PC-9 (cell line): ENCODE data around the gene ELOA. TPM values are rescaled to one million over a fixed set of nuclear protein-coding genes. Genes with fewer than 3 reads are reported as not detected.
"Not testable (repeated sequence)": the region's sequence is repeated elsewhere in the genome, so short reads cannot be mapped to it uniquely, and the experiment has no call there.

Source experiments
- BruUV-seq: library from RNA; stranded (reverse); fragments of 400-500 nt; replicated peaks from 2 replicates; lab custom pipeline; 2021; lab: Mats Ljungman, UMichigan
- CTCF ChIA-PET: fragments of 300-600 bp; sonication (Branson Sonifier 250); formaldehyde crosslinking; loops from one replicate; lab custom pipeline; 2022; ENCODE audit warnings: antibody characterized with exemption; lab: Charles Lee
- POLR2A ChIA-PET: fragments of 300-600 bp; sonication (Branson Sonifier 250); formaldehyde crosslinking; loops from one replicate; lab custom pipeline; 2022; ENCODE audit warnings: antibody characterized with exemption; ENCODE audit not compliant: unreplicated experiment; lab: Charles Lee
- DNase-seq, 2 experiments: peaks; one replicate each; pipeline versions ENCODE4 v3.0.0 to v3.0.0-alpha.2; 2015 to 2022; ENCODE audit warnings: mixed read lengths in 1 of 2
- H2AFZ ChIP-seq: fragments of 200-600 bp; sonication (generic); 2 replicates; pipeline ENCODE4 v1.8.1; 2017; ENCODE audit warnings: antibody characterized with exemption
- H3F3A ChIP-seq: fragments of 200-600 bp; sonication (generic); 2 replicates; pipeline ENCODE4 v1.8.1; 2017; ENCODE audit warnings: antibody characterized with exemption, mild to moderate bottlenecking, low read depth; ENCODE audit not compliant: insufficient read depth
- H3K27ac ChIP-seq: fragments of 200-600 bp; sonication (generic); 2 replicates; pipeline ENCODE4 v1.6.1; 2016; ENCODE audit warnings: mixed run types
- H3K27me3 ChIP-seq: fragments of 200-600 bp; sonication (generic); 2 replicates; pipeline ENCODE4 v1.6.1; 2016; ENCODE audit warnings: low read depth, mixed run types; ENCODE audit not compliant: insufficient read depth
- H3K36me3 ChIP-seq: fragments of 200-600 bp; sonication (generic); 2 replicates; pipeline ENCODE4 v1.6.1; 2016; ENCODE audit warnings: low read depth, mixed run types
- H3K4me1 ChIP-seq: fragments of 200-600 bp; sonication (generic); replicated peaks from 2 replicates; pipeline ENCODE4 v1.6.1; 2016; ENCODE audit warnings: mixed run types; ENCODE audit not compliant: insufficient read depth
- H3K4me2 ChIP-seq: fragments of 200-600 bp; sonication (generic); 2 replicates; pipeline ENCODE4 v1.6.1; 2017; ENCODE audit warnings: mixed run types
- H3K4me3 ChIP-seq: fragments of 200-600 bp; sonication (generic); 2 replicates; pipeline ENCODE4 v1.6.1; 2016; ENCODE audit warnings: mixed run types
- H3K79me2 ChIP-seq: fragments of 200-600 bp; sonication (generic); 2 replicates; pipeline ENCODE4 v1.6.1; 2017; ENCODE audit warnings: low read depth, mixed run types
- H3K9me2 ChIP-seq: fragments of 200-600 bp; sonication (generic); 2 replicates; pipeline ENCODE4 v1.8.1; 2017; ENCODE audit warnings: mild to moderate bottlenecking; ENCODE audit not compliant: insufficient read depth
- H3K9me3 ChIP-seq: fragments of 200-600 bp; sonication (generic); 2 replicates; pipeline ENCODE4 v1.8.1; 2016; ENCODE audit warnings: low read depth; ENCODE audit not compliant: insufficient read depth
- H4K20me1 ChIP-seq: fragments of 200-600 bp; sonication (generic); 2 replicates; pipeline ENCODE4 v1.8.1; 2017; ENCODE audit not compliant: insufficient read depth
- CTCF ChIP-seq: fragments of 200-600 bp; sonication (generic); conservative IDR thresholded peaks from 2 replicates; pipeline ENCODE4 v1.6.1; 2017; ENCODE audit warnings: mixed run types, antibody characterized with exemption, mild to moderate bottlenecking, moderate library complexity
- EZH2 ChIP-seq: fragments of 200-600 bp; sonication (generic); IDR thresholded peaks from 2 replicates; pipeline ENCODE4 v1.8.0; 2017; ENCODE audit warnings: antibody characterized with exemption, low read depth
- intact Hi-C: fragments of 100-400 bp; cut with micrococcal nuclease; formaldehyde crosslinking; loops from one replicate; pipeline ENCODE4 v1.10.0; 2022; ENCODE audit not compliant: unreplicated experiment
- total RNA-seq: library from RNA; stranded (reverse); gene quantifications from 2 replicates; pipeline ENCODE4 v1.2.3, GENCODE V29; 2021

ELOA gene
- total RNA-seq, 1 experiment from 2014 or later = 26.2 TPM

GRCh38 chr1:23793861-23794731, 50.8 kb downstream of the ELOA start:
- no peak for DNase-seq
- no peak overlapping the region for H3K4me2 ChIP-seq
- BruUV-seq = no TSS peak
- no peak overlapping the region for H3K27ac ChIP-seq
- ChIA-PET CTCF (no interaction called here), POLR2A (interaction anchor here (0.6 kb wide), 1 partner anchor 16 kb away, joined by 4 read pairs; no protein-coding TSS in a partner anchor)
- no peaks in the 10 kb centered on the region for H3K27me3 ChIP-seq
- peaks cover 21% of the 10 kb centered on the region for H3K79me2 ChIP-seq
- no peak overlapping the region for H2AFZ ChIP-seq
- H3K9me2 ChIP-seq = no peaks in the 10 kb centered on the region
- peaks cover 21% of the 10 kb centered on the region for H3K4me1 ChIP-seq
- H3F3A ChIP-seq = peaks cover 22% of the 10 kb centered on the region
- H3K4me3 ChIP-seq = no peak overlapping the region
- H4K20me1 ChIP-seq = no peaks in the 10 kb centered on the region
- H3K9me3 ChIP-seq = no peaks in the 10 kb centered on the region
- H3K36me3 ChIP-seq = no peaks in the 10 kb centered on the region
- intact Hi-C loops = no loop called here
- TF ChIP-seq EZH2 (no peak), CTCF (no peak)

DNA sequence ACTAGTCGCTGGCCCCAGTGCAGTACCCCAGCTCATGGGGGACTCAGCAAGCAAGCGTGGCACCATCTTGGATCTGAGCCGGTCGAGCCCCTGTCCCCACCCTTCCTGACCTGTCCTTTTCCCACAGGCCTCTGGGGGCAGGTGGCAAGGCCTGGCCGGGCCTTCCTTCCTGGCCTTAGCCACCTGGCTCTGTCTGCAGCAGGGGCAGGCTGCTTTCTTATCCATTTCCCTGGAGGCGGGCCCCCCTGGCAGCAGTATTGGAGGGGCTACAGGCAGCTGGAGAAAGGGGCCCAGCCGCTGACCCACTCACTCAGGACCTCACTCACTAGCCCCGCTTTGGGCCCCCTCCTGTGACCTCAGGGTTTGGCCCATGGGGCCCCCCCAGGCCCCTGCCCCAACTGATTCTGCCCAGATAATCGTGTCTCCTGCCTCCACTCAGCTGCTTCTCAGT, 51.5 kb downstream of the ELOA start:
- H3K4me3 ChIP-seq = not testable (repeated sequence)

GRCh38 chr1:23795676-23796465, 52.6 kb downstream of the ELOA start:
- Histone ChIP-seq H3K4me2 (no peak overlapping the region), H3F3A (peaks cover 7% of the 10 kb centered on the region; the same call in 1 of the 2 replicates), H3K79me2 (peaks cover 21% of the 10 kb centered on the region), H3K9me3 (no peaks in the 10 kb centered on the region), H3K36me3 (no peaks in the 10 kb centered on the region), H3K4me1 (peaks cover 8% of the 10 kb centered on the region), H4K20me1 (no peaks in the 10 kb centered on the region), H3K4me3 (no peak overlapping the region), H3K27me3 (no peaks in the 10 kb centered on the region), H3K9me2 (no peaks in the 10 kb centered on the region), H2AFZ (no peak overlapping the region), H3K27ac (no peak overlapping the region)
- no peak for TF ChIP-seq CTCF
- no peak for TF ChIP-seq EZH2
- BruUV-seq = no TSS peak
- CTCF ChIA-PET = no interaction called here
- intact Hi-C loops = no loop called here
- DNase-seq = no peak
- POLR2A ChIA-PET = interaction anchor here (0.6 to 0.7 kb wide), 2 partner anchors 70 to 265 kb away, joined by 3 read pairs; no protein-coding TSS in a partner anchor

More for the DNA sequence above, 51.5 kb downstream of the ELOA start:
- H2AFZ ChIP-seq, H3K9me3 ChIP-seq, H3K27ac ChIP-seq, H4K20me1 ChIP-seq, H3K9me2 ChIP-seq, intact Hi-C loops, DNase-seq, H3K36me3 ChIP-seq, POLR2A ChIA-PET, CTCF ChIA-PET, H3K4me2 ChIP-seq, H3K27me3 ChIP-seq, BruUV-seq: not testable (repeated sequence)
- Histone ChIP-seq H3F3A (peaks cover 18% of the 10 kb centered on the region), H3K4me1 (peaks cover 16% of the 10 kb centered on the region), H3K79me2 (peaks cover 21% of the 10 kb centered on the region)
